Measurements from ENCODE around the gene ARHGEF19. TPM values are rescaled to one million over a fixed set of nuclear protein-coding genes. Genes with fewer than 3 reads are reported as not detected.
A peak's percentile ranks its signal among the peaks of the same experiment; 100 is the strongest.
"Not testable (repeated sequence)": the region's sequence is repeated elsewhere in the genome, so short reads cannot be mapped to it uniquely, and the experiment has no call there.

Gene ARHGEF19
- polyA plus RNA-seq, 4 donors: 16.7 to 28.3 (median 23.0) TPM

DNA sequence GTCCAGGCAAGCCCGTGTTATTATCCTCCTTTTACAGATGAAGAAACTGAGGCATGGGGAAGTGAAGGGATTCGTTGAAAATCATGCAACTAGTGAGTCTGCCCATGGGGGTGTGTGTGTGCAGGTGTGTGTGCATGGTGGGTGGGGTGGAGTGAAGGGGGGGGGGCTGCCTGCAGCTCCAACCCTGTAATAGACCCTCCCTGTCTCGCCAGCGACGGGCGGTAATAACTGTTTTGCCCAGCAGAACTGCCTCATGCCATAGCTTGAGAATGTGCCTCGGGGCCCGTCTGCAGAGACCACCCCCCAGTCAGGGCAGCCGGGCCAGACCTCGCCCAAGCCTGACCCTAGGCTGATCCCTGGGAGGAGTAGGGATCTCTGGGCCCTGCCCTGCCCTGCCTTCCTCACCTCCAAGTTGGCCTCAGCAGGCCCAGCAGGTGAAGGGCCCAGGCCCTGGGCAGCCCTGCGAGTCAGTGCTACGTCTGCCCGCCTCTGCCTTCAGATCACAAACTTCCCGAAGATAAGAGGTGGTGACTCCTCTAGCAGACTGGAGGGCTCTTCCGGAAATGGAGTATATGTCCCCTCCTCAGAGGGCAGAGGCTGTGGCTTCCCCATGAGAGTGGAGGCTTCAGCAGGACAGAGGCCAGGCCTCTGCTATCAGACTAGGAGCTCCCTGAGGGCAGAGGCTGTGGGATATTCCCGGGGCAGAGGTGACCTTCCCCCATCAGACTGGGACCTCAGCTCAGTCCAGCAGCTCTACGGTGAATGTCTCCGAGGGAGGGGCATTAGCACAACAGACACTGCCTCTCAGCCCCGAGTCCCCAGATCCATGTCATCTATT is 40.9 kb downstream of the ARHGEF19 start:
- no peak for DNase-seq (ENCODE audit: low read depth in 4 of 4, low spot score in 2 of 4)

- no peak for DNase-seq (ENCODE audit: low read depth in 4 of 4, low spot score in 2 of 4)
Measured at GRCh38 chr1:16170283-16170673, 42.2 kb downstream of the ARHGEF19 start.

DNA sequence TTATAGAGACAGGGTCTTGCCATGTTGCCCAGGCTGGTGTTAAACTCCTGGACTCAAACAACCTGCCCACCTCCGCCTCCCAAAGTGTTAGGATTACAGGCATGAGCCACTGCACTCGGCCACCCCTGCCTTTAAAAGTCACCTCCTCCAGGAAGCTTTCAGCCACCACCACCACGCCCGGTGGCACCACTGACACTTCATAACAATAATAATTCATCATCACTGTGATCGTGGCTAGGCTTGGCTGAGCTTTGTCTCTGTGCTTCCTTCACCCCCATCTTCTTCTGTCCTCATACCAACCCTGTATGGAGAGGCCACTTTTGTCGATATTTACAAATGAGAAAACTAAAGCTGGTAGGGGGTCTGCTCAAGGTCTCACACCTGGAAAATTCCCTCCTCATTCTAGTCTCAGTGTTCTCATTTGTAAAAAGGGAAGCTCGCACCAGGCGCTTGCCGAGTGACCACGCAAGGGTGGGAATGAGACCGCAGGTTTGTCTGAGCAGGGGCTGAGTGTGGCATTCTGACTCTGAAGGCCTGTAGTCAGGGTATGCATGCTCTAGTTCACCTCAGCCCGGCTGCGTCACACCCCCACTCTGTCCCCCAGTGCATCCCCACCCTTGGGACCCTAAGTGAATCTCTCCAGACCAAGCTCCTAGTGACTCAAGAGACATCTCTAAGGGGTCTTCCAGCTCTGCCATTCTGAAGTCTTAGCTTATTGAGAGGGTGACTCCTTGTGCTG is 43.7 kb downstream of the ARHGEF19 start:
- DNase-seq (ENCODE audit: low read depth in 4 of 4, low spot score in 2 of 4): no peak

DNA sequence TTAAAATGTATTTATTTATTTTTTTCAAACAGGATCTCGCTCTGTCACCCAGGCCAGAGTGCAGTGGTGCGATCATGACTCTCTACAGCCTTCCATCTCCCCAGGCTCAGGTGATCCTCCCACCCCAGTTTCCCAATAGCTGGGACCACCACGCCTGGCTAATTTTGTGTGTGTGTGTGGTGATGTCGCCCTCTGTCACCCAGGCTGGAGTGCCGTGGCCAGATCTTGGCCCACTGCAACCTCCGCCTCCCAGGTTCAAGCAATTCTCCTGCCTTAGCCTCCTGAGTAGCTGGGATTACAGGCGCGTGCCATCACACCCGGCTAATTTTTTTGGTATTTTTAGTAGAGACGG is 44.3 kb downstream of the ARHGEF19 start:
- not testable (repeated sequence) for DNase-seq (ENCODE audit: low read depth in 4 of 4, low spot score in 2 of 4)

GRCh38 chr1:16167331-16168143 is 44.9 kb downstream of the ARHGEF19 start:
- DNase-seq (ENCODE audit: low read depth in 4 of 4, low spot score in 2 of 4): no peak

DNA sequence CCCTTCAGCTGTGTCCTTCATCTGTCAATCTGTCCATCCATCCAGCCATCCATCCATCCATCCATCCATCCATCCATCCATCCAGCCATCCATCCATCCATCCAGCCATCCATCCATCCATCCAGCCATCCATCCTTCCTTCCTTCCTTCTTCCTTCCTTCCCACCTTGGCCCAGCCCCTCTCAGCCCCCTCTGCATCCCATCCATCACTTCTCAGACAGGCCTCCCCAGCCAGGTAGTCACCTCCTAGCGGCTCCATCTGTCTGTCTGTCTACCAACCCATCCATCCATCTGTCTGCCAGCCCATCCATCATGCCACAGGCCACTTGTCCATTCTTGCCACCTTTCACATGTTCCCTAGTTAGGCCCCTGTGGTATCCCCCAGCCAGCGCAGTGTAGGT is 46.3 kb downstream of the ARHGEF19 start:
- DNase-seq (ENCODE audit: low read depth in 4 of 4, low spot score in 2 of 4): no peak

DNA sequence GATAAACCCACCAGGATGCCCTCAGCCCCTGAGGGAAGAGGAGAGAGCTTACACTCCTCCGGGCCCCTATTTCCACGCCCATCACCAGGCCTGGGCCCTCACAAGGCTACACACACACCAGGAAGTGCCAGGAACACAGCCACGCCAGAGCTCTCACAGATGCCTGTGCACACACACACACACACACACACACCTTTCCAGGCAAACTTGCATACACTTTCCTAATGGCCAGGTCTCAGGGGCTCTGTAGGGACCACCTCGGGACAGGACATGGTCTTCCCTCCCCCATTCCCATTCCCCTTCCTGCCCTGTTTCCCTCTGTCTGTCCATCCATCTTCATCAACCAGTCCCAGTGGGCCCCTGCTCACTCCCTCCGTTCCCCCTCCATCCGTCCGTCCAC is 46.9 kb downstream of the ARHGEF19 start:
- no peak for DNase-seq (ENCODE audit: low read depth in 4 of 4, low spot score in 2 of 4)

DNA sequence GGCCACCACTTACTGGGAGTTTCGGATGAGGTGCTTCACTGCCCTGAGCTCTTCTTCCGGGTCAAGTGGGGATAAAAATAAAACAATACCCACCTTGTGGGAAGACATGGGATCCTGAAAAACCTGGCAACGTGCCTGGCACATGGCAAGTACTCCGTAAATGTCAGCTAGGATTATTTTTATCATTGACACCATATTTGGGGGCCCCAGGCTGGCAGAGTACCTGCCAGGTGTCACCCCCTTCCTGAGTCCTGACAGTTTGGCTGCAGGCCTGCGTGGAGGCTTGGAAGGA is 47.4 kb downstream of the ARHGEF19 start:
- DNase-seq (ENCODE audit: low read depth in 4 of 4, low spot score in 2 of 4): no peak

DNA sequence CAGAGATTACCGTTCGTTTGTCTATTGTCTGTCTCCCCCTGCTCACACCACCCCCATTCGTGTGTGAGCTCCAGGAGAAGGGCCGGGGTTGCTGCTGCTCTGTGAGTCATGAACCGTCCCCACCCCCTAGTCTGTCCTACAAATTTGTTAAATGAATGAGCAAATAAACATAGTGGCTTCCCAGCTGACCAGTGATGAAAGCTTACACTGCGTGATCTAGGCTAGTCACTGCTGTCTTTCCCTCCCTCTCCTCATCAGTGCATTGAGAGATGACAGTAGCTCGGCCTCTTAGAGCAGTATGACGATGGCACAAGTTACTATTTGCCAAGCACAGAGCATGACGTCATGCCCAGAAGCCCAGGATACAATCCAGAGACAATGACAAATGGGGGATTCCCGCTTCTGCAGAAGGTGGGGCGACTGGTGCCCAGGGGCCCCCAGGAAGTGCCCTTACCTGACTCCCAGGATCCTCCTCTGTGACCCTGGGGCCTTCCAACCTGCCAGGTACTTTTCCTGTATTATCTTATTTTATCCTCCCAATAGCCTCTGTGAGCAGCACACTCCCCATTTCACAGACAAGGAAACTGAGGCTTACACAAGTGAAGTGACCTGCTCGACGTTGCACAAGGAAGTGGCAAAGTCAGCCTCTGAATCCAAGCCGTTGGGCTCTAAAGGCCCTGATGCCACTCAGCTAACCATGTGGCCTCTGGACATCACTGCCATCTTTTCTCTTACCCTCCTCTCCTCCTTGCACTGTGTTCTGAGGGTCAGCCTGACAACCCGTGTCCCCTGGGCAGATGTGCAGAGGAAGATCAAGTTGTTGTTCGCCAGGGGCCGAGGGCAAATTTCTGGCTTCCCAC is 48.0 kb downstream of the ARHGEF19 start:
- DNase-seq (ENCODE audit: low read depth in 4 of 4, low spot score in 2 of 4): no peak

- DNase-seq (ENCODE audit: low read depth in 4 of 4, low spot score in 2 of 4): not testable (repeated sequence)
Measured at GRCh38 chr1:16163608-16164212, 48.7 kb downstream of the ARHGEF19 start.

DNA sequence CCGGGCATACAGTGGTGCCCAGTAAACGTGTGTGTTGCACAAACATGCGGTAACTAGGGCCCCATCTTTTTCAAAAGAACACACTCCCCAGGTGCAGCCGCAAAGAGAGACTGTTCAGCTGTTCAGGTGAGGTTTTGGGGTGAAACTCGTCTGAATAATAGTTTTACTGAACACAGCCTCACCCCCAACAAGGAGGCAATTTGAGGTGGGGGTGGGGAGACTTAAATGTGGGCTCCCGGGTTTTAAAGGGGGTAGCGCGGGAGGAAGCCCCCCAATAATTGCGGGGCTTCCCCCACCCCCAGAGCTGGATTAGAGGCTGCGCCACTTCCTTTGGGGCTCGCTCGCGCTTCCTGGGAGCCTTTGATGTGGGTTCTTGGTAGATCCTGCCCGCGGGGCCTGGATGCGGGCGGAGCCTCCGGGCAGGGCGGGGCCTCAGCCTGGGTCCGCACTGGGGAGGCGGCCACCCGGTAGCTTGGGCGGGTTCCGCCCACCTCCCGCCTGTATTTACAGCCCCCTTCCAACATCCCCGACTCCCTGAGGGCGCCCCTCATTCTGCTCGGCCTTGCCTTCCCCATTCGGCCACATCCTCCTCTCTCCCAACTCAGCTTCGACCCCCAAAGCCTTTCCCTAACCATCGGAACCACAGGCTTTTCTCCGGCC is 50.2 kb downstream of the ARHGEF19 start:
- DNase-seq (ENCODE audit: low read depth in 4 of 4, low spot score in 2 of 4): no peak

GRCh38 chr1:16161717-16162116 is 50.7 kb downstream of the ARHGEF19 start:
- DNase-seq (ENCODE audit: low read depth in 4 of 4, low spot score in 2 of 4): no peak

DNA sequence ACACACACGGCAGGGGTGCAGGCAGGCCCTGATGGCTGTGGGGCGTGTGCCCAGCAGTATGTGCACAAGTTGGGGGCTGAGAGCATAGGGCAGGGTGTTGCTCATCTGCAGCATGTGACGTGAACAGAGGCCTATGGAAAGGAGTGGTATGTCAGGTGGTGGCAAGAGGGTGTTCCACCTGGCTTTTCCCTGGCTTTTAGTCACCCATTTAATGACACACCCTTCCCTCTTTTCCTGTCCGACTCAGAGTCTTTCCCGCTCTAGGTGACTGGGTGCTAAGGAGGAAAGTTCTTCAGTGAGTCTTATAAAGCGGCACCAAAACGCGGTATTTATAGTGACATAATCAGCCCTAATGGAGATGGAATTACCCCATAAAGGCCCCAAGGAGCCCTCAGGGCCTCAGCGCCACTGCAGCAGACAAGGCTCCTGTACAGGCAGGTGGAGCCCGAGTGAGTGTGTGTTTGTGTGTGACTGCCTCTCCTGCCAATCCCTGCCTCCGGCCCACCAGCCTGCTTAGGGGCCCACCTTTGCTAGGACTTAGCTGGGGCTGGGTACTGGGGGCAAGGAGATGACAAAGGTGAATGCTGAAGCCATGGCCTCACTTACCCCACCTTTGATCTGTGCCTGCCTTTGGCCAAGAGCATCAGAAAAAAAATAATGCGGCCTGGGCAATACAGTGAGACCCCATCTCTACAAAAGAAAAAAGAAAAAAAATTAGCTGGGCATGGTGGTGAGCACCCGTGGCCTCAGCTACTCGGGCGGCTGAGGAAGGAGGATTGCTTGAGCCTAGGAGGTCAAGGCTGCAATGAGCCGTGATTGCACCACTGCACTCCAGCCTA is 53.2 kb downstream of the ARHGEF19 start:
- DNase-seq (ENCODE audit: low read depth in 4 of 4, low spot score in 2 of 4): no peak

GRCh38 chr1:16158025-16158424 is 54.4 kb downstream of the ARHGEF19 start:
- no peak for DNase-seq (ENCODE audit: low read depth in 4 of 4, low spot score in 2 of 4)

DNA sequence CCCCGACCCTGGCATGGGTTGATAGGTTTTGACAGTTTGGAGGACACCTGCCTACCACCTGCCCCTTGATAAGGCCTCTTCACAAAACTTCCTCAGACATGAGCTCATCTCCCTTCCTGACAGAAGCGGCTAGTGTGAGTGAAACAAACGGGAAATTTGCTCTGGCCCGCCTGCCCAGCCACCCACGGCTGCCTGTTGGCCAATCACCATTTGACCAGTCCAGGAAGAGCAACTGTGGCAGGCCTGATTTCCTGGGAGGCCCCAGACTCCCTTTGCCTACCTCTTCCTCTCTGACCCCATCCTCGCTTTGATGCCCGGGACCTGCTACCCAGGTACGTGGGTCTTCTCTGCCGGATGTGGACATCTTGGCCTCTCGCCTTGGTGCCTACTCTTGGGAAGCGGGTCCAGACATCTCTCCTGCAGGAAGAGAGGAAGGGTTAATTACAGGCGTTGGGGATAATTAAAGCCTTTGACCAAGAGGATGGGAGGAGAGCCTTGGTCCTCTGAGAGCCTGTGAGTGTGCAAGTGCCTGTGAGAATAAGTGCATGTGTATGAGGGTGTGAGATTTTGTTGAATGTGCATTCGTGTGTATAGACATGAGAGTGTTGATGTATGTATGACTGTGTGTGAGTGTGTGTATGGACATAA is 55.5 kb downstream of the ARHGEF19 start:
- no peak for DNase-seq (ENCODE audit: low read depth in 4 of 4, low spot score in 2 of 4)

DNA sequence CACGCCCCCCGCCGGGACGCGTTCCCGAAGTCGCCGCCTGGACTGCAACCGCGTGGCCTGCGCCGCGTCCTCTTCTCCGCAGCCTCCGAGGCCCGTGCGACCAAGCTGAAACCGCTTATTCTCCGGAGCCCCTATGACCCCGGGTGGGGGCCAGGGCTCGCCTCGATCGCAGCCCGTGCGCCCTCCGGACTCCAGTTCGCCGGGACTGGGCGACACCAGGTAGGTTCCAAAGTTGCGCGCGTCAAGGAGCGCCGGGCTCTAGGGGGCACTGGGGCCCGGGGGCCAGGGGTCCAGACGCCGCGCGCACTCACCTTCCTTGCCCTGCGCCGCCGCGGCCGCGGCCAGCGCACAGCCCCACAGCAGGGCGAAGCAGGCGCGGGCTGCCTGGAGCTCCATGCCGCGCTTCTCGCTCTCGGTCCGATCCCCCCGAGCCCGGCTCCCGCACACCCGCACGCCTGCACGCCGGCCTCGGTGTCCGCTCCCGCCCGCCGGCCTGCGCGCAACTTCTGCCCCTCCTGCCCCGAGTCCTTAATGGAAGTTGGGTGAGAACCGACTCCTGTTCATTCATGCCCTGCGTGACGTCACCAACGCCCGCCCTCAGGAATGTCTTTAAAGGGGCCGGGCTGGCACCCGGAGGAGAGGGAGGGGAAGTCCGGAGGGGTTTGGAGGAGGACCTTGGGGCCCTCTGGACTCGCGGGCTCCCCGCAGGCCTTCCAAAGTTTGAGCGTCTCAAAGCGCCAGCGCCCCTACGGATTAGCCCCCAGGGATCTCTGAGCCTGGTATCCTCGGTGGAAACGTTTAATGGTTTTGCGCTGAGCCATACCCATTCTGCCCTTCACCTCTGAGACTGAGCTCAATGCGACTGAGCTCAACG is 56.7 kb downstream of the ARHGEF19 start, which contains the start of gene EPHA2:
EPHA2 (minus strand) TSS at position 533 of the 874 bp plus-strand sequence; CDS start at position 396, 137 bp downstream.
- peak in 1 of 4 donors; percentile 96 for DNase-seq (ENCODE audit: low read depth in 4 of 4, low spot score in 2 of 4)
